Suprapubic skin (tissue), 4 donors: ENCODE results near the gene LMF1. TPM values are rescaled to one million over a fixed set of nuclear protein-coding genes. Genes with fewer than 3 reads are reported as not detected.

Experiments
- DNase-seq, 2 donors: peaks; one replicate each; pipeline ENCODE4 v3.0.0-alpha.2; 2019; ENCODE audit warnings: low spot score in 2 of 2
- H3K27ac ChIP-seq: fragments of 200-600 bp; sonication (generic); one replicate; pipeline ENCODE4 v1.5.1; 2019
- H3K27me3 ChIP-seq: fragments of 200-600 bp; sonication (generic); one replicate; pipeline ENCODE4 v1.5.1; 2019
- H3K36me3 ChIP-seq: fragments of 200-600 bp; sonication (generic); one replicate; pipeline ENCODE4 v1.5.1; 2019
- H3K4me1 ChIP-seq: fragments of 200-600 bp; sonication (generic); one replicate; pipeline ENCODE4 v1.5.1; 2019
- H3K4me3 ChIP-seq: fragments of 200-600 bp; sonication (generic); one replicate; pipeline ENCODE4 v1.5.1; 2019; ENCODE audit warnings: mild to moderate bottlenecking
- H3K9me3 ChIP-seq: fragments of 200-600 bp; sonication (generic); one replicate; pipeline ENCODE4 v1.5.1; 2019
- CTCF ChIP-seq, 2 donors: fragments of 200-600 bp in 1 of 2; fragments of 450-650 bp in 1 of 2; sonication (generic) in 1 of 2; IDR thresholded peaks; one replicate each; pipeline ENCODE4 v1.5.1; 2016 to 2019; ENCODE audit warnings: antibody characterized with exemption in 2 of 2, mild to moderate bottlenecking in 1 of 2, moderate library complexity in 1 of 2
- EP300 ChIP-seq: sonication (generic); formaldehyde crosslinking; IDR thresholded peaks from one replicate; pipeline ENCODE4 v1.6.1; 2017; ENCODE audit warnings: antibody characterized with exemption
- POLR2A ChIP-seq, 2 donors: fragments of 450-650 bp; IDR thresholded peaks; one replicate each; pipeline ENCODE4 v1.6.1; 2017; ENCODE audit warnings: antibody characterized with exemption in 2 of 2, mild to moderate bottlenecking in 2 of 2, moderate library complexity in 2 of 2
- POLR2AphosphoS5 ChIP-seq, 3 donors: sonication (generic); formaldehyde crosslinking; IDR thresholded peaks; one replicate each; pipeline ENCODE4 v1.6.1; 2017; ENCODE audit warnings: antibody characterized with exemption in 3 of 3
- WGBS: methylation state at CpG from one replicate; pipeline ENCODE4 v1.1.5; 2018; 5-methylcytosine and 5-hydroxymethylcytosine counted together
- total RNA-seq, 4 donors: library from RNA; depleted of rRNA; stranded (reverse); fragments of >200 nt; gene quantifications; one replicate each; pipeline ENCODE4 v1.1.0, GENCODE V29; 2016

Gene LMF1
- total RNA-seq, 4 donors from 2014 or later, result 32.1 to 117 (median 38.0) TPM

- Histone ChIP-seq H3K9me3 (no peaks in the 10 kb centered on the region), H3K27ac (no peak overlapping the region), H3K4me3 (no peak overlapping the region), H3K36me3 (peaks cover 22% of the 10 kb centered on the region), H3K27me3 (no peaks in the 10 kb centered on the region), H3K4me1 (no peaks in the 10 kb centered on the region)
- WGBS, result 91% methylated on average over 10 of the region's 18 CpGs
- DNase-seq, result no peak
- TF ChIP-seq POLR2A (IDR thresholded peaks at IDR 0.05) (no peak), EP300 (no peak), CTCF (IDR thresholded peaks at IDR 0.05) (no peak), POLR2AphosphoS5 (IDR thresholded peaks at IDR 0.05) (no peak)
Measured at GRCh38 chr16:897200-897543, 73.6 kb downstream of the LMF1 start.

- Histone ChIP-seq H3K36me3 (peaks cover 25% of the 10 kb centered on the region), H3K27ac (no peak overlapping the region), H3K9me3 (no peaks in the 10 kb centered on the region), H3K4me1 (no peaks in the 10 kb centered on the region), H3K4me3 (no peak overlapping the region), H3K27me3 (no peaks in the 10 kb centered on the region)
- WGBS, result 89% methylated on average over 29 of the region's 33 CpGs
- TF ChIP-seq POLR2AphosphoS5 (IDR thresholded peaks at IDR 0.05) (no peak), POLR2A (IDR thresholded peaks at IDR 0.05) (no peak), EP300 (no peak), CTCF (IDR thresholded peaks at IDR 0.05) (no peak)
- DNase-seq, result no peak
Measured at GRCh38 chr16:896261-897199, 74.3 kb downstream of the LMF1 start.

GRCh38 chr16:895371-895770, 75.4 kb downstream of the LMF1 start:
- H3K4me3 ChIP-seq, result no peak overlapping the region
- WGBS, result 88% methylated on average over 20 of the region's 24 CpGs
- DNase-seq, result no peak
- H3K27ac ChIP-seq, result no peak overlapping the region
- H3K4me1 ChIP-seq, result no peaks in the 10 kb centered on the region
- no peaks in the 10 kb centered on the region for H3K9me3 ChIP-seq
- peaks cover 34% of the 10 kb centered on the region for H3K36me3 ChIP-seq
- no peaks in the 10 kb centered on the region for H3K27me3 ChIP-seq
- TF ChIP-seq EP300, result no peak
- no peak for TF ChIP-seq POLR2AphosphoS5 (IDR thresholded peaks at IDR 0.05)
- TF ChIP-seq POLR2A (IDR thresholded peaks at IDR 0.05), result no peak
- TF ChIP-seq CTCF (IDR thresholded peaks at IDR 0.05), result no peak

GRCh38 chr16:894841-895240, 75.9 kb downstream of the LMF1 start:
- Histone ChIP-seq H3K4me3 (no peak overlapping the region), H3K27ac (no peak overlapping the region), H3K36me3 (peaks cover 31% of the 10 kb centered on the region), H3K27me3 (no peaks in the 10 kb centered on the region), H3K9me3 (no peaks in the 10 kb centered on the region), H3K4me1 (no peaks in the 10 kb centered on the region)
- 83% methylated on average over 10 of the region's 24 CpGs for WGBS
- no peak for DNase-seq
- TF ChIP-seq POLR2A (IDR thresholded peaks at IDR 0.05), result no peak
- no peak for TF ChIP-seq POLR2AphosphoS5 (IDR thresholded peaks at IDR 0.05)
- no peak for TF ChIP-seq CTCF (IDR thresholded peaks at IDR 0.05)
- TF ChIP-seq EP300, result no peak

- Histone ChIP-seq H3K27me3 (no peaks in the 10 kb centered on the region), H3K4me1 (no peaks in the 10 kb centered on the region), H3K4me3 (no peak overlapping the region), H3K36me3 (peaks cover 30% of the 10 kb centered on the region), H3K9me3 (no peaks in the 10 kb centered on the region), H3K27ac (no peak overlapping the region)
- DNase-seq, result peak in 1 of 2 donors; percentile 78
- WGBS, result 91% methylated on average over 25 of the region's 27 CpGs
- TF ChIP-seq POLR2AphosphoS5 (IDR thresholded peaks at IDR 0.05) (no peak), CTCF (IDR thresholded peaks at IDR 0.05) (no peak), POLR2A (IDR thresholded peaks at IDR 0.05) (no peak), EP300 (no peak)
Measured at GRCh38 chr16:894136-894535, 76.6 kb downstream of the LMF1 start.
